HG03575 (cell line): Measurements from ENCODE around the gene UTS2R.
"Not testable (repeated sequence)": the region's sequence is repeated elsewhere in the genome, so short reads cannot be mapped to it uniquely, and the experiment has no call there.

Experiments
- ATAC-seq: cut with Tn5 transposase; IDR thresholded peaks from one replicate; pipeline ENCODE4 v1.9.1; 2021; ENCODE audit not compliant: unreplicated experiment, insufficient number of reproducible peaks, low FRiP score; ENCODE audit errors: extremely low read depth

Gene UTS2R

GRCh38 chr17:82396601-82397435, 25.3 kb downstream of the UTS2R start:
- no peak for ATAC-seq

DNA sequence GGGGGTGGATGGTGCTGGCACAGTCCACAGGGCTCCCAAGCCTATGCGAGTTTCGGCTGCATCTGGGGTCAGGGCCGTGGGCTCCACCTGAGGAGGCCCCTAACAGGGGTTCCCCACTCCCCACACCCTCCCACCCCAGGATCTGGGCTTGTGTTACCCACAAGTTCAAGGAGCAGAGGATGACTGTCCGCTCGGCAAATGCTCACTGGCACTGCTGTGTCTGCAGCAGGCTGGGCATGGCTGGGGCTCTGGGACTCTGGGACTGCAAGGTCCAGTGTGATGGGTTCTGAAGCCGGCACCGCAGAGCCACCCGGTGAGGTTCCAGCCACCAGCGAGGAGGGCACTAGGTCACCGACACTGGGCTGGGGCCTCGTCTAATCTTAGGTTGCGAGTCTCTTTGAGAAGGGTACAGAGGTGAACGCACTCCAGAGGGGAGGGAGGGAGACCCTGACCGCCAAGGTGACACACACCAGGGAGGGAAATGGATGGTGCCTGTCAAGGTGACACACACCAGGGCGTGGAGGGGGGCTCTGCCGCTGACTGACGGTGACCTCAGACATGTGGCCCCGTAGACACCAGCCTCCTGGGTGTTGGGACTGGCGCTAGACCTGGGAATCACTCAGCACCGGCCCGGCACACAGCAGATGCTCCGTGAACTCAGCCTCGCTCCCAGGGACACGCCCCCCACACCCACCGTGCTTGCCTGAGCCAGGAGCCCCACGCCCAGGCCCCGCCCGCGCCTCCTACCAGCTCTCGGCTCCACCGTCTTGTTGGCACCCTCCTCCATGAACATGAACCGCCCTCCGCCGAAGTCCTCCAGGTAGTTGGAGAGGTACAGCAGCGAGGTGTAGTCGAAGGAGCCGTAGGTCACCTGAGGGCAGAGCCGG, 26.1 kb downstream of the UTS2R start:
- no peak for ATAC-seq

DNA sequence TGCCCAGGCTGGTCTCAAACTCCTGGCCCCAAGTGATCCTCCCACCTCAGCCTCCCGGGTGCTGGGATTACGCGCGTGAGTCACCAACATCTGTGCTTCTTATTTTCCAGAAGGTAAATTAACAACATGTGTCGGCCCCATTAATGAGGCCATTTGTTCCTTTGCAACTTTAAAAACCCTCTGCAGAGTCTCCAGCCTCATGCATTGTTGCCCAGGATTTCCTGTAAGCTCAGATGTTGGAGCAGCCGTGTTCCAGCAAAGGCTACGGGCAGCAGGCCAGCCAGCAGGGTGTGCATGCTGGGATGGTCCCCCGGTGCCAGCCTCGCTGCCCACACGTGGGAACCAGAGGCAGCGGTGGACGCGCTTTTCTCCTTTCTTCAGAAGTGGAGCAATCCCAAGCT, 27.5 kb downstream of the UTS2R start:
- ATAC-seq = no peak

DNA sequence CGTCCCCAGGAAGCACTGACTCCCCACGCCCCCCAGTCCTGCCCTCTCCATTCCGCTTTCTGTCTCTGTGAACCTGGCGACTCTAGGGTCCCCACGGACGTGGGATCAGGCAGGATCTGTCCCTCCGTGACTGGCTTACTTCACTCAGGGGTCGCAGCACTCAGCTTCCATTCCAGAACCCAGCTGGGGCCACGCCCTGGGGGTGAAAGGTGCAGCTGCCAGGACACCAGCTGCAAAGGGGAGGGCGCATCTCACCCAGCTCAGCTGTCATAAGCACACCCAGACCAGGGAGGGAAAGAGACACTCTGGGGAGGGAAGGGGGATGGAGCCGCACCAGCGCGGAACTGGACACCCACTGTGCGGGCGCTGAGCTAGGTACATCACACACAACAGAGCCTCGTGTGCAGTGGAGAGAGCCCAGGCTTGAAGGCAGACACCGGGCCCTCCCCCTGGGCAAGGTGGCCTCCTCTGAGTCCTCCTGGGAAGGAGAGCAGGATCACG, 28.1 kb downstream of the UTS2R start:
- no peak for ATAC-seq

DNA sequence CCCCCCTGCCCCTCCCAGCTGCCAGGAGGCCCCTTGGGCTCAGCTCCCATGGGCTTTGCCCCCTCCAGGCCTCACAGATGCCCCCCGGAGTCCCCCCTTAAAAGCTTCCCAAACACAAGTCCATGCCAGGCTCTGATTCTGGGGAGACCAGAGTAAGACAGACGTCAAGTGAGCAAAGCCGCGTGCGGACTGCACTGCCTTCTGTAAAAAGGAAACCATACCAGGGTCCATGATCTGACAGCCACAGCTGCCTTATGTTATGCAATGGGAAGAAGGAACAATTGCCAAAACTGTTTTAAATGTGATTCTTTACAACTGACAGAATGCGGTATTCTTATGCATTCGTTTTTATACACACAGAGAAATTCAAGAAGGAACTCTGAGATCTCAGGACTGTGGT, 28.6 kb downstream of the UTS2R start:
- ATAC-seq = no peak

DNA sequence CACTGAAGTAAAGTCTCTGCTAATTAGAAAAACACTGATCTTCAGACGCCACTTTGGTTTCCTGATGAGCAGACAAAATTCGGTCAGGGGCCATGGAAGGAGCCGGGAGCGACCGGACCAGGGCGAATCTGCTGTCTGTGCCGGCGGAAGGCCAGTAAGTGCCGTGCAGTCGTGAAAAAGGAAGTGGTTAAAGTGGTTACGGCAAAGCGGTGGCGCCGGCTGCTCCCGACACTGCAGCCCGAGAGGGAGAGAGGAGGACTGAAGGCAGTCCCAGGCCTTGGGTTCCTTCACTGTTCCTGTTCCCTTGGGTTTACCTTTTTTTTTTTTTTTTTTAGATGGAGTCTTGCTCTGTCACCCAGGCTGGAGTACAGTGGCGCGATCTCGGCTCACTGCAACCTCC, 29.3 kb downstream of the UTS2R start:
- ATAC-seq = no peak

DNA sequence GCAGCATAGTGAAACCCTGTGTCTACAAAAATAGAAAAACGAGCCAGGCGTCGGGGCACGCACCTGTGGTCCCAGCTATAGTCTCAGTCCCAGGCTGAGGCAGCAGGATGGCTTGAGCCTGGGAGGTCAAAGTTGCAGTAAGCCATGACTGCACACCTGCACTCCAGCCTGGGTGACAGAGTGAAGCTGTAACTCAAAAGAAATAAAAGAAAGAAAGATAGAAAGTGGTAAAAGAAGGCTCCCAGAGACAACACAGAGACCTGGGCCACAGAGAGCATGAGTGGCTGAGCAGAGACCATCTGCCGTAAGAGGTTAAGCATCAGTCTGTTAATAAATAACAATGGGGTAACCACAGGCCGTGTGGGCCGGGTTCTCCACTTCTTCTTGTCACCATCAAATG, 31.3 kb downstream of the UTS2R start:
- ATAC-seq = no peak

DNA sequence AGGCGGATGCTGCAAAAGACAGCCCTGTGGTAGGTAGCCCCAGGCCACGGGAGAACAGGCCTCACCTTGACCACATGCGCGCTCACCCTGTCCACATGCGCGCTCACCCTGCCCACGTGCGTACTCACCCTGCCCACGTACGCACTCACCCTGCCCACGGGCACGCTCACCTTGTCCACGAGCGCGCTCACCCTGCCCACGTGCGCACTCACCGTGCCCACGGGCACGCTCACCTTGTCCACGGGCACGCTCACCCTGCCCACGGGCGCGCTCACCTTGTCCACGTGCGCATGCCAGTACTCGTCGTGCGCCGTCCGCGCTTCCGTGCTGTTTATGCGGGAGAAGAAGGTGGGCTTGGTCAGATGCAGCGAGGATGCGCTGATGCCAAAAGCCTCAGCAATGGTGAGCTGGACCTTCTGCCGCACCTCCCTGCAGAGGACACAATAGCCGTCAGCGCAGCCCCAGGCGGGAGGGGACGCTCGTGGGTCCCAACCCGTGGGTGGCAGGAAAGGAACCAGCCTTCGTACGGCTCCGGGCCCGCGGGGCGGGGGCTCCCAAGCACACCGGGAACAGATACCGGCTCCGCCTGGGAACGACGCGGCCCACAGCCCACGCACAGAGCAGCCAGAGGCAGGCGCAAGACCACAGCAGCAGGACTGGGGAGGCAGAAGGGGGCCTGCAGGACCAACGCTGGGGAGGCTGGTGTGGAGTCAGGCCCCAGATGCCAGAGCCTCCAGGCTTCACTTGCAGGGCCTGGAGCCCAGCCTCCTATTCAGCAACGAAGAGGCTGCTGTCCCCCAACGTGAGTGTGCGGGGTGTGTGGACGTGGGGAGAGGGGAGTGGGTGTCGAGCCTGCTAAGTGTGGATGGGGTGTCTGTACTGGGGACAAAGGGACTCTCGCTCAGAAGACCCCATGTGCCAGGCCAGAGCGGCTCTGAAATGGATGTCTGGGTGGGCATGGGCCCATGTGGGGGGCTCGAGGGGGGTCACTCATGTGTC, 32.4 kb downstream of the UTS2R start:
- ATAC-seq = no peak

DNA sequence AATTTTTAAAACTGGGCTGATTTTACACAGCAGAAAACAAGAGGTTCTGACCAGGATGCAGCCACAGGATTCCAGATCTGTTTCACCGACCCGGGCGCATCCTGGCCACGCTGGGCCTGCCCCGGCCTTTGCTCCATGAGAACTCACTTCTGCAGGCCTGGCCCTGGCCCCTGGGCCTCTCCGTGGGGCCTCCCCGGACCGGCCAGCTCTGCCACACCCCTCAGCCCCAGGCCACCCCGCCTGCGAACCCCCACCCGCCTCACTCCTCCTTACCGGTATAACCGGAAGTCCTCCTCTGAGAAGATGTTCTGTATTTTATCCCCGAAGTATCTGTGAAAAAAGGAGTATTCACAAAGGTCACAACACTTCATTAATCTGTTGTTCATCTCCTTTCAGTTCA, 33.5 kb downstream of the UTS2R start:
- no peak for ATAC-seq

DNA sequence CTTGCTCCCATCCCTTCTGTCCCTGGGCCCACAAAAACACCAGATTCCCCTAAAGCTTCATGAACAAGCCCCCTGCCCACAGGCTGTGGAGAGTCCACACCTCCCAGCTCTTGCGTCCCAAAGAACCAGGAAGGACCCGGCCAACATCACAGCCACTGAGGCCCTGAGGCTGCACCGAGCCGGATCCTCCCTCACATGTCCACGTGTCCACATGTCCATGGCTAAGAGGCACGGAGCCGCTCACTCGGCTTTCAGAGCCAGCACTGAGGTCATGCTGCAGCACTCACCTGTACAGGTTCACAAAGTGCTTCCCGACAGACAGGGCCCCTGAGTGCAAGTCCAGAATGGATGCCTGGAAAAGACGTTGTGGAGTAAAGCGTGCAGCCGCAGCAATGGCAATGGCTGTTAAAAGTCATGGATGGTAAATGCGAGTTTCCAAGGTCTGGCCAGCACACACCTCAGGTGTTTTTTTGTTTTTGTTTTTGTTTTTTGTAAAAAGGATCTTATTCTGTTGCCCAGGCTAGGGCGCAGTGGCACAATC, 34.6 kb downstream of the UTS2R start:
- ATAC-seq = no peak

- ATAC-seq = no peak
These were observed 35.7 kb downstream of the UTS2R start for GRCh38 chr17:82407255-82407654.

DNA sequence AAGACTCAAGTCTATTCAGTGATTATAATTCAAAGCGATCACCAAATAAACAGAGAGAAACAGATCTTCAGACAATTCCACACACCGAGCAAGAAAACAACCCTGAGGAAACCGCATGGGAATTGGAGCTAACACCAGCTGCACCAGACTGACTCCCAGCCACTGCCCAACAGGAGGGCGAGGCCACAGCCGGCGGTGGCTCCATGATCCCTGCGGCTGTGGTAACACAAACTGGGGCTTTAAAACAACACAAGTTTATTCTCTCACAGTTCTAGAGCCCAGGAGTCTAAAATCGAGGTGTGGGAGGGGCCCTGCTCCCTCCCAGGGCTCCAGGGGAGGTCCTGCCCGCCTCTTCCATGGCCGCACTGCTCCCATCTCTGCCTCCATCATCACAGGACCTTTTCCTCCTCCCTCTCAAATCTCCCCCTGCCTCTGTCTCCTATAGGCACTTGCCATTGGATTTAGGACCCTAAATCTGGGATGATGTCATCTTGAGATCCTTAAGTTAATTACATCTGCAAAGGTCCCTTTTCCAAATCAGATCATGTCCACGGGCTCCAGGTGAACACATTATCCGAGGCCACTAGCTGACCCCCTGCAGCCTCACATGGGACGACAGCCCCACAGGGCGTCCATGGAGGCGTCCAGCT, 36.8 kb downstream of the UTS2R start:
- no peak for ATAC-seq

GRCh38 chr17:82408938-82409318, 37.4 kb downstream of the UTS2R start:
- no peak for ATAC-seq

DNA sequence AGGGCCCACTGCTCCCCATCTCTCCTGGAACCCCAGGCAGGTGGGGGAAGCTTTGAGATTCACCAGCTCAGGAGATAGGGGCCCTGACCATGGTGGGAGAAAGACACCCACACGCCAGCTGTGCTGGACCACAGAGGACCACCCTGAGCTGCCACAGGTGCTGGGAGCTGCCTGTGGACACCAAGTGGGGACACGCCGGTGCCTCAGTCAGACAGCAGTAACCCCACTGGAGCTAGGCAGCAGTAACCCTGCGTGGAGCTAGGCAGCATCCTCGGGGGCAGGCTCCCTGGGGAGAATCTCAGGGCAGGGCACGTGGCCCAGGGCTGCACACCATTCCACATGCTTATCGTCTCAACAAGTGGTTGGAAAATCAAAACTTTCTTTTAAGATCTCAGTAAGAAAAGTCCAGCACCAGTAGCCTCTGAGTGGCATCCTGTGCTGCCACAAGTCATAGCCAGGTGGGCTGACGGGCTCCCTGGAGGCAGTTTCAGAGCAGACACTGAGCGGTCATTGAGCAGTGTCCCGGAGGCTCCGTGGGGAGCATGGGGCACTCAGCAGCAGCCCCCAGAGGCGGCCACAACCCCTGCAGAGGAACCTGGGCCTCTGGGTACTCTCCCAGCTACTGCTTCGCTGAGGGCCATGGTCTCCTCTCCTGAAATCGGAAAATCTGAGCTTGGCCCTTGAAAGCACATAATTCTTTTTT, 38.6 kb downstream of the UTS2R start:
- no peak for ATAC-seq

DNA sequence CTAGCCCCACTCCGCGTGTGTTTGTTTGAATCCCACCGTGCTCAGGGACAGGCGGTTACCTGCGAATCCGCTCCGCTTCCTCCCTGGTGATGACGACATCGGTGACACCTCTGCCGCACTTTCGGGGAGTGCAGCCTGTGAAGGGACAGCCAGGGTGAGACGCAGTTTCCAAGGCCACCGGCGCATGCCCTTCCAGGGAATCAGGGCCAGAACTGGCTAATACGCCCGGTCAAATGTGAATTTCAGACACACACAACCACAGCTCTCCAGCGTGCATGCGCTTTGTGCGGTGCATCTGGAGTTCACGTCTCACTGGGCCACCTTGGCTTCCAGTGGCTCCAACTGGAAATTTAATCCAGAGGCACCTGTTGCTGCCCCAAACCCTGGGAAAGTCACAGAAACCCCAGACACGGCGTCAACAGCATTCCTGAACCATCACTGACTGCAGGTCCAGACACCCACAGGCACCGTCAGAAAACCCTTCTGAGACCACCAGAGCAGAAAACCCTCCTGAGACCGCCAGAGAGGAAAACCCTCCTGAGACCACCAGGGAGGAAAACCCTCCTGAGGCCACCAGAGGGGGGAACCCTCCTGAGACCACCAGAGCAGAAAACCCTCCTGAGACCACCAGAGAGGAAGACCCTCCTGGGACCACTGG, 40.0 kb downstream of the UTS2R start:
- no peak for ATAC-seq

DNA sequence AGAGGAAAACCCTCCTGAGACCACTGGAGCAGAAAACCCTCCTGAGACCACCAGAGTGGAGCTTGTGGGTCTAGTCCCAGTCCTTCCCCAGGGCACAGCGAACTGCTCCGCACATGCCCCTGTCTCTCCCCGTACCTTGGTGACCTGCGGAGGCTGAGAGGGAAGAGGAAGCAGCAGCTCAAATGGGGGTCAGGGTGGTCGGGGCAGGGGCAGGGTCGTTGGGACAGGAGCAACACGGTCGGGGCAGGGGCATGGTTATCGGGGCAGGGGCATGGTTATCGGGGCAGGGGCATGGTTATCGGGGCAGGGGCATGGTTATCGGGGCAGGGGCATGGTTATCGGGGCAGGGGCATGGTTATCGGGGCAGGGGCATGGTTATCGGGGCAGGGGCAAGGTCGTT, 40.5 kb downstream of the UTS2R start:
- ATAC-seq = not testable (repeated sequence)
